HG03175 (cell line): ENCODE data around the gene CD34.

Experiments used
- ATAC-seq: cut with Tn5 transposase; IDR thresholded peaks from one replicate; pipeline ENCODE4 v1.9.1; 2021; ENCODE audit warnings: mild to moderate bottlenecking, moderate library complexity; ENCODE audit not compliant: unreplicated experiment

The CD34 gene

GRCh38 chr1:207858281-207858680 is 52.6 kb downstream of the CD34 start:
- ATAC-seq, result no peak

- ATAC-seq, result no peak
These were observed 53.5 kb downstream of the CD34 start for GRCh38 chr1:207857447-207857846.

- ATAC-seq, result no peak
These were observed 54.5 kb downstream of the CD34 start for GRCh38 chr1:207856276-207857023.

GRCh38 chr1:207854001-207854400 is 56.9 kb downstream of the CD34 start:
- ATAC-seq, result no peak

GRCh38 chr1:207853372-207853757 is 57.6 kb downstream of the CD34 start:
- no peak for ATAC-seq

GRCh38 chr1:207852576-207853371 is 58.2 kb downstream of the CD34 start:
- ATAC-seq, result no peak

- no peak for ATAC-seq
These were observed 59.2 kb downstream of the CD34 start for GRCh38 chr1:207851696-207852095.

GRCh38 chr1:207850621-207851407 is 60.1 kb downstream of the CD34 start:
- ATAC-seq, result no peak

GRCh38 chr1:207849646-207850045 is 61.3 kb downstream of the CD34 start:
- ATAC-seq, result no peak

- ATAC-seq, result no peak
These were observed 61.9 kb downstream of the CD34 start for GRCh38 chr1:207849016-207849415.

- ATAC-seq, result peak; percentile 68
These were observed 62.7 kb downstream of the CD34 start for GRCh38 chr1:207848234-207848633.

GRCh38 chr1:207847116-207847515 is 63.8 kb downstream of the CD34 start:
- ATAC-seq, result no peak

GRCh38 chr1:207845109-207845508 is 65.8 kb downstream of the CD34 start:
- ATAC-seq, result no peak

- no peak for ATAC-seq
These were observed 66.6 kb downstream of the CD34 start for GRCh38 chr1:207844371-207844770.

GRCh38 chr1:207842506-207842905 is 68.4 kb downstream of the CD34 start:
- no peak for ATAC-seq

GRCh38 chr1:207841901-207842300 is 69.0 kb downstream of the CD34 start:
- ATAC-seq, result no peak

- ATAC-seq, result no peak
These were observed 69.6 kb downstream of the CD34 start for GRCh38 chr1:207841293-207841692.

- no peak for ATAC-seq
These were observed 70.5 kb downstream of the CD34 start for GRCh38 chr1:207840380-207840779.

- no peak for ATAC-seq
These were observed 71.9 kb downstream of the CD34 start for GRCh38 chr1:207839083-207839413.

GRCh38 chr1:207838156-207839082 is 72.5 kb downstream of the CD34 start:
- ATAC-seq, result no peak

GRCh38 chr1:207837673-207838072 is 73.3 kb downstream of the CD34 start:
- no peak for ATAC-seq
